Type B pancreatic cell (in vitro differentiated cells): ENCODE measurements around the gene CREG1. TPM values are rescaled to one million over a fixed set of nuclear protein-coding genes. Genes with fewer than 3 reads are reported as not detected.

Experiments
- DNase-seq: peaks from one replicate; pipeline ENCODE4 v3.0.0; 2021; ENCODE audit warnings: mixed read lengths; ENCODE audit not compliant: unreplicated experiment; ENCODE audit errors: extremely low spot score
- H3K27ac Mint-ChIP-seq: 2 replicates; pipeline ENCODE4 v1.8.0; 2021; ENCODE audit warnings: mild to moderate bottlenecking, mixed read lengths
- H3K27me3 Mint-ChIP-seq: 2 replicates; pipeline ENCODE4 v1.8.0; 2021; ENCODE audit warnings: mixed read lengths
- H3K36me3 Mint-ChIP-seq: 2 replicates; pipeline ENCODE4 v1.8.0; 2021; ENCODE audit warnings: mixed read lengths
- H3K4me1 Mint-ChIP-seq: one replicate; pipeline ENCODE4 v1.8.0; 2021; ENCODE audit warnings: mixed read lengths; ENCODE audit not compliant: unreplicated experiment
- H3K4me3 Mint-ChIP-seq: 2 replicates; pipeline ENCODE4 v1.8.0; 2021; ENCODE audit warnings: mild to moderate bottlenecking, mixed read lengths
- H3K9me3 Mint-ChIP-seq: 2 replicates; pipeline ENCODE4 v1.8.0; 2021; ENCODE audit warnings: mixed read lengths
- CTCF ChIP-seq: fragments of 200-600 bp; sonication (generic); conservative IDR thresholded peaks from 2 replicates; pipeline ENCODE4 v1.5.0; 2021; ENCODE audit warnings: antibody characterized with exemption, mild to moderate bottlenecking
- long read RNA-seq: library from polyadenylated mRNA; unstranded; transcript quantifications from one replicate; pipeline ENCODE4 v2.0.0, GENCODE V29; 2020
- total RNA-seq: library from RNA; stranded (reverse); gene quantifications from 2 replicates; pipeline ENCODE4 v1.2.1, GENCODE V29; 2021; ENCODE audit warnings: low replicate concordance

CREG1 gene
- total RNA-seq = 39.5 and 54.9 TPM in 2 replicates
- long read RNA-seq, transcript CREG1-201 (4 exons, 1,974 nt) = major isoform, 6 of 11 reads
- long read RNA-seq, partial matches to known transcripts = 5 of 11 reads
- long read RNA-seq, other reads (novel, unspliced or antisense) = 0 of 11 reads

GRCh38 chr1:167553136-167554027 is at the start of gene CREG1:
CREG1 (minus strand) TSS chr1:167553762.
- no peak for TF ChIP-seq CTCF
- no peaks in the 10 kb centered on the region for H3K27me3 Mint-ChIP-seq
- peak; percentile 95 for DNase-seq
- H3K4me3 Mint-ChIP-seq = peak within 1 kb of the TSS; percentile 89
- peaks cover 25% of the 10 kb centered on the region for H3K4me1 Mint-ChIP-seq
- H3K36me3 Mint-ChIP-seq = no peaks in the 10 kb centered on the region
- H3K9me3 Mint-ChIP-seq = no peaks in the 10 kb centered on the region
- peak within 1 kb of the TSS; percentile 82 for H3K27ac Mint-ChIP-seq

- Mint-ChIP-seq H3K4me3 (no peak overlapping the region), H3K9me3 (peaks cover 10% of the 10 kb centered on the region), H3K27ac (no peak overlapping the region), H3K27me3 (no peaks in the 10 kb centered on the region), H3K36me3 (no peaks in the 10 kb centered on the region), H3K4me1 (peaks cover 14% of the 10 kb centered on the region)
- DNase-seq = no peak
- TF ChIP-seq CTCF = no peak
Observed at GRCh38 chr1:167602840-167603239, 49.3 kb upstream of the CREG1 start.

- Mint-ChIP-seq H3K4me1 (peaks cover 14% of the 10 kb centered on the region), H3K27me3 (no peaks in the 10 kb centered on the region), H3K9me3 (peaks cover 10% of the 10 kb centered on the region), H3K36me3 (no peaks in the 10 kb centered on the region), H3K4me3 (no peak overlapping the region), H3K27ac (no peak overlapping the region)
- TF ChIP-seq CTCF = no peak
- DNase-seq = no peak
Observed at GRCh38 chr1:167601442-167602383, 48.2 kb upstream of the CREG1 start.

DNA sequence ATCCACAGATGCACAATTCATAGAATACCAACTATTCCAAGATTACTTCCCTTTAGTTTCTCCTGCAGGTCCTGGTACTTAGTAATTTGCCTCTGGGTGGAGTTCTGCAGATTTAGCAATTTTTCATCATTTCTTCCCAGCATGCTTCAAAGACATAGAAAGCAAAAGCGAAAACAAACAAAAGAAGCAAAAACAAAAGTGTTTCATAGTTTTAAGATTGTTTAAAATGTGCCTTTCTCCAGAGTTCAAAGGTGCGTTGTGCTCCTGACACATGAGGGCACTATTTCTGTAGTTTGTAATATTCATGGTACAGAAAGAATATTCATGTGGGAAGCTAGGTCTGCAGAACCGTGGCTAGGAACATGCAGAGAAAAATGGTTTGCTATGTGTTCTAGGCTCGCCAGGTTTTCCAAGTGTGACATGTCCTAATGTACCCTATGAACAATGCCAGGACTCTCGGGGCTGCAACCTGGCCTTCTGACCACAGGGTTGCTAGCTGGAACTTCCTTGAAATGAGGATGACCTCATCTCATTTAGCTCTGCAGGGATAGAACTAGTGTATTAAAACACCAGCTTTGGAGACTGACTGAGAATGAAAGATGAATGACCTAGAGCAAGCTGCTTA is 46.5 kb upstream of the CREG1 start:
- TF ChIP-seq CTCF = peak; percentile 54
- Mint-ChIP-seq H3K4me1 (peaks cover 14% of the 10 kb centered on the region), H3K4me3 (no peak overlapping the region), H3K36me3 (no peaks in the 10 kb centered on the region), H3K27ac (no peak overlapping the region), H3K27me3 (no peaks in the 10 kb centered on the region), H3K9me3 (peaks cover 10% of the 10 kb centered on the region)
- DNase-seq = no peak

DNA sequence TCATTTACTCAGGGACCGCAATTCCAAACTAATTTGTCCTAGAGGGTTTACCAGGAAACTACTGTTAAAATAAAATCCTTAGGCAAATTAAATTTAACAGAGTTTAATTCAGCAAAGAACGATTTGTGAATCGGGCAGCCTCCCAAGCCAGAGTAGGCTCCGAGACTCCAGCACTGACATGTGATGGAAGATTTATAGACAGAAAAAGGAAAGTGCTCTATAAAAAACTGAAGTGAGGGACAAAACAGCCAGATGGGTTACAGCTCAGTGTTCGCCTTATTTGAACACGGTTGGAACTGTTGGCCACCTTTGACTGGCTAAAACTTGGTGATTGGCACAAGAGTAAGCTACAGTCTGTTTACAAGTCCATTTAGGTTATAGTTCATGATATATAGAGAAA is 41.3 kb upstream of the CREG1 start:
- no peak overlapping the region for H3K4me3 Mint-ChIP-seq
- peaks cover 6% of the 10 kb centered on the region for H3K9me3 Mint-ChIP-seq
- H3K27me3 Mint-ChIP-seq = peaks cover 3% of the 10 kb centered on the region
- no peak overlapping the region for H3K27ac Mint-ChIP-seq
- DNase-seq = no peak
- no peak for TF ChIP-seq CTCF
- H3K4me1 Mint-ChIP-seq = peaks cover 1% of the 10 kb centered on the region
- H3K36me3 Mint-ChIP-seq = no peaks in the 10 kb centered on the region
